ENCODE measurements around the gene SYVN1. TPM values are rescaled to one million over a fixed set of nuclear protein-coding genes. Genes with fewer than 3 reads are reported as not detected.

Gene SYVN1
- total RNA-seq, 1 donor, result 23.6 TPM

DNA sequence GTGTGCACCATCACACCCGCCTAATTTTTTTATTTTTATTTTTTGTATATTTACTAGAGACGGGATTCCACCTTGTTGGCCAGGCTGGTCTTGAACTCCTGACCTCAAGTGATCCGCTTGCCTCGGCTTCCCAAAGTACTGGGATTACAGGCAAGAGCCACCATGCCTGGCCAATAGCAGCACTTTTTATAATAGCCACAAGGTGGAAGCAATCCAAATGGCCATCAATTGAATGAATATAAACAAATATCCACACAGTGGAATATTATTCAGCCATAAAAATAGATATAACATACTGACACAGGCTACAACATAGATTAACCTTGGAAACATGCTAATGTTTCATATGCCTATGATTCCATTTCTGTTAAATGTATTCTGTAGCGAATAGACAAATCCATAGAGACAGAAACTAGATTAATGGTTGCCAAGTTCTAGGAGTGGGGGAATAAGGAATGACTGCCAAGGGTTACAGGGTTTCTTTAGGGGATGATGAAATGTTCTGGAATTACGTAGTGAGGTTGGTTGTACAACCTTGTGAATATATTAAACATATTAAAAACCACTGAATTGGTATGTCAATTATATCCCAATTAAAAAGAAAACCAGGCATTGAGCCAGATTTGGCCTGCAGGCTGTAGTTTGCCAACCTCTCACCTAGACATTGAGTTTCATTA, 33.5 kb downstream of the SYVN1 start:
- Histone ChIP-seq H3K4me1 (ENCODE audit: insufficient read depth, low read length) (peaks cover 16% of the 10 kb centered on the region), H3K4me3 (ENCODE audit: low read length) (no peak overlapping the region), H3K9me3 (ENCODE audit: low read depth, low read length) (no peaks in the 10 kb centered on the region)

DNA sequence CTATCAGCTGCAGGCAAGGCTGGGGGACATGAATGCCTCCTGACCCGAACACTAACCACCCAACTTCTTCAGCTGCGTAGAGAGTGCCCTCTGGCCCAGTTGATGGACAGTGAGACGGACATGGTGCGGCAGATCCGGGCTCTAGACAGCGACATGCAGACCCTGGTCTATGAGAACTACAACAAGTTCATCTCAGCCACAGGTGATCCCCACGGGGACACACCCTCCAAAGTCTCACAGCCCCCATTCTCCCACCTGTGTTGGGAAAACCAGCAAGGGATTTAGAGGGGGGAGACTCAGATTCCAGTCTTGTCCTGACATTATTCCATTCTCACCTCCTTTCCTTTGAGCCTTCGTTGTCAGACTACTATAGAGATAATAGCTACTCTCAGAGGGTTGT, 37.4 kb downstream of the SYVN1 start:
- Histone ChIP-seq H3K4me1 (ENCODE audit: insufficient read depth, low read length) (peaks cover 20% of the 10 kb centered on the region), H3K4me3 (ENCODE audit: low read length) (no peak overlapping the region), H3K9me3 (ENCODE audit: low read depth, low read length) (no peaks in the 10 kb centered on the region), H3K27me3 (ENCODE audit: insufficient read depth, low read length) (no peaks in the 10 kb centered on the region)

More for the DNA sequence above, 33.5 kb downstream of the SYVN1 start:
- no peaks in the 10 kb centered on the region for H3K27me3 ChIP-seq (ENCODE audit: insufficient read depth, low read length)

DNA sequence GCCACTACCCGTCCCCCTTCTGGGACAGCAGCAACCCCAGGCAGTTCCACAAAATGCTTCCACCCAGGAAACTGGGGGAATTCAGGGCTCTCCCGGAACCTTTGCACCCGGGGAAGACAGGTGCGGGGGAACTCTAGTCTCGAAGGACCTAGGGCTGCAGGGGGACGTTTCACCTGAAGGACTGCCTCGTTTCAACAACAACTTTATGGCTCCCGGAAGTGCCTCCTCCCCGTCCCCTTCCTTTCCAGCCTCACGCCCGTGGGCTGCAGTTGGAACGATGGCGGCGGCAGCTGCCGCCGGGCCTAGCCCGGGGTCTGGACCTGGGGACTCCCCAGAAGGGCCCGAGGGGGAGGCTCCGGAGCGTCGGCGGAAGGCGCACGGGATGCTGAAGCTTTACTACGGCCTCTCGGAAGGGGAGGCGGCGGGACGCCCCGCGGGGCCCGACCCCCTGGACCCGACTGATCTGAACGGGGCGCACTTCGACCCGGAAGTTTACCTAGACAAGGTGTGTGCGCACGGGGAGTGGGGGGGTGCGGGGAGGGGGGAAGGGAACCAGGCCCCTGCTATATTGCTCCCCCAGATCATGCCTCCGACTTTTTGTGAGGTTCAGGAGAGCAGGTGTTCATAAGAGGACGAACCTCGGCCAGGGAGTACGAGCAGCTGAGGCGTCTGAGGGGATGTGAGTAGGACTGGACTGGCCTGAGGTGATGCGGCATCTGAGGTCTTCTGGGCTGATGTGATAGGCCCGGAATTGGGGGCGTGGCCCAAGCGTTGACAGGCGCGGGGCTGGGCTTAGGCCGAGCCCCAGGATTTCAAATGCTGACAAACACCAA, 38.1 kb downstream of the SYVN1 start, which contains the start of gene VPS51:
TSS of gene VPS51 (plus strand) at position 241 of the 833 bp plus-strand sequence. CDS start at position 278, 37 bp downstream.
- peaks cover 20% of the 10 kb centered on the region for H3K4me1 ChIP-seq (ENCODE audit: insufficient read depth, low read length)
- H3K27me3 ChIP-seq (ENCODE audit: insufficient read depth, low read length), result no peaks in the 10 kb centered on the region
- H3K9me3 ChIP-seq (ENCODE audit: low read depth, low read length), result no peaks in the 10 kb centered on the region
- peak within 1 kb of the TSS; percentile 88 for H3K4me3 ChIP-seq (ENCODE audit: low read length)

DNA sequence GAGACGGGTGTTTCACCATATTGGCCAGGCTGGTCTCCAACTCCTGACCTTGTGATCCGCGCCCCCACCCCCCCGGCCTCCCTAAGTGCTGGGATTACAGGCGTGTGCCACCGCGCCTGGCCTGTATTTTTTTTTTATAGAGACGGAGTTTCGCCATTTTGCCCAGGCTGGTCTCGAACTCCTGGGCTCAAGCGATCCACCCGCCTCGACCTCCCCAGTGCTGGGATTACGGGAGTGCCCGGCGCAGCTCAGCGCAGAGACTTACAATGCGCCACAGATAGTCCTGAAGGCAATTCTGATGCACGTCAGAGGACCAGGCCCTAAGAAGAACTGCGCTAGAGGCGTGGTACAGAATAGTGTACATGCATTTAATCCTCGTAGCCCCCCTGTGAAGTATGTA, 38.9 kb downstream of the SYVN1 start:
- Histone ChIP-seq H3K4me3 (ENCODE audit: low read length) (no peak overlapping the region), H3K9me3 (ENCODE audit: low read depth, low read length) (no peaks in the 10 kb centered on the region), H3K27me3 (ENCODE audit: insufficient read depth, low read length) (no peaks in the 10 kb centered on the region), H3K4me1 (ENCODE audit: insufficient read depth, low read length) (peaks cover 20% of the 10 kb centered on the region)

DNA sequence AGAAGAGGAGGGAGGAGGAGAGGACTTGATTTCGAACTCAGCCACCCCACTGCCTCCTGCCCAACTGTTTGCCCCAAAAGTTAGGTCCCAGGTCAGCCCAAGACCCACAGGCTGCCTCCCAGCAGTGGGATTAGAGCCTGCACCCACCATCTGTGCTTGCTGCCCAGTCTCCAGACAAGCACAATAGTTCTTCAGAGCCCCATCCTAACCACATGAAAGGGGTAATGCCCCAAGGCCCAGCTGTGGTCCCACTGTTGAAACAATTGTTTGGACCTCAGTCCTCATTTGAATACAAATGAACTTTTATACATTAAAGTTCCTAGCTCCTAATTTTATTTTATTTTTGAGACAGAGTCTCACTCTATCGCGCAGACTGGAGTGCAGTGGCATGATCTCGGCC, 43.7 kb downstream of the SYVN1 start:
- no peak overlapping the region for H3K4me3 ChIP-seq (ENCODE audit: low read length)
- H3K4me1 ChIP-seq (ENCODE audit: insufficient read depth, low read length), result peaks cover 2% of the 10 kb centered on the region
- no peaks in the 10 kb centered on the region for H3K9me3 ChIP-seq (ENCODE audit: low read depth, low read length)
- H3K27me3 ChIP-seq (ENCODE audit: insufficient read depth, low read length), result no peaks in the 10 kb centered on the region

DNA sequence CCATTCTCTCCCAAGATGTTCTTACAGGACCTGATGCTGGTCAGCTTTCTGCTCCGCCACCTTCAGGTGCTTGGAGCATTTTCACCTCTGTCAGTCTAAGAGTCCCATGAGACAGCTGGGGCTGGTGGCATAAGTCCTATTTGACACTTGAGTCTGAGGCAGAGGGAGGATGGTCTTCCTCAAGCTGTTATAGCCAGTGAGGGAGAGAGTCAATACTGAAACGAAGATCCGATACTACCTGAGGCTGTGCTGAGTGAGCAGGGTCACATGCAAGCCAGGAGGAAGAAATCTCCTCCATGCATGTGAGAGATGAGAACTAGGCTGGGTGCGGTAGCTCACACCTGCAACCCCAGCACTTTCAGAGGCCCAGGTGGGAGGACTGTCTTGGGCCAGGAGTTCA, 44.7 kb downstream of the SYVN1 start:
- Histone ChIP-seq H3K9me3 (ENCODE audit: low read depth, low read length) (no peaks in the 10 kb centered on the region), H3K27me3 (ENCODE audit: insufficient read depth, low read length) (no peaks in the 10 kb centered on the region), H3K4me1 (ENCODE audit: insufficient read depth, low read length) (peaks cover 9% of the 10 kb centered on the region), H3K4me3 (ENCODE audit: low read length) (no peak overlapping the region)

DNA sequence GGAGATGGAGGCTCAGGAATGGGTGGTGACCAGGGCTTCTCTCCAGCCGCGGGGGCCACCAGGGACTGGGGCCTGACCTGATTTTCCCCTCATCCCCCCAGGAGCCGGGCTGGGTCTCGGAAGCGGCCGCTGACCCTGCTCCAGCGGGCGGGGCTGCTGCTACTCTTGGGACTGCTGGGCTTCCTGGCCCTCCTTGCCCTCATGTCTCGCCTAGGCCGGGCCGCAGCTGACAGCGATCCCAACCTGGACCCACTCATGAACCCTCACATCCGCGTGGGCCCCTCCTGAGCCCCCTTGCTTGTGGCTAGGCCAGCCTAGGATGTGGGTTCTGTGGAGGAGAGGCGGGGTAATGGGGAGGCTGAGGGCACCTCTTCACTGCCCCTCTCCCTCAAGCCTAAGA, 46.5 kb downstream of the SYVN1 start:
- H3K4me1 ChIP-seq (ENCODE audit: insufficient read depth, low read length), result peaks cover 20% of the 10 kb centered on the region
- no peaks in the 10 kb centered on the region for H3K27me3 ChIP-seq (ENCODE audit: insufficient read depth, low read length)
- H3K9me3 ChIP-seq (ENCODE audit: low read depth, low read length), result no peaks in the 10 kb centered on the region
- H3K4me3 ChIP-seq (ENCODE audit: low read length), result no peak overlapping the region

DNA sequence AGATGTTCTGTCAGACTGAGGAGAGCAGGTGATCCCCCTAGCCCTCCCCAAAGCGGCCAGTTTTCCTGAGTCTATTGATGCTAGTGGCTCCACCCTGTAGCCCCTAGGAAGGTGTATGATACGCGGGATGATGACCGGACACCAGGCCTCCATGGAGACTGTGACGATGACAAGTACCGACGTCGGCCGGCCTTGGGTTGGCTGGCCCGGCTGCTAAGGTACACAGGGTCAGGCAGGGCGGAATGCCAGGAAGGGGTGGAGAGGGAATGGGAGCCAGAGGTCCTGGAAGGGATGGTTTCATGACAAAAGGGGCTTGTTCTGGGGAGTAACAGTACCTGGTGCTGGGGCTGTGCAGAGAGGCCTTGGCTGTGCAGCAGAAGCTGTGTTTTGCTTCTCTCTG, 47.1 kb downstream of the SYVN1 start:
- Histone ChIP-seq H3K4me3 (ENCODE audit: low read length) (no peak overlapping the region), H3K9me3 (ENCODE audit: low read depth, low read length) (no peaks in the 10 kb centered on the region), H3K27me3 (ENCODE audit: insufficient read depth, low read length) (no peaks in the 10 kb centered on the region), H3K4me1 (ENCODE audit: insufficient read depth, low read length) (peaks cover 20% of the 10 kb centered on the region)

DNA sequence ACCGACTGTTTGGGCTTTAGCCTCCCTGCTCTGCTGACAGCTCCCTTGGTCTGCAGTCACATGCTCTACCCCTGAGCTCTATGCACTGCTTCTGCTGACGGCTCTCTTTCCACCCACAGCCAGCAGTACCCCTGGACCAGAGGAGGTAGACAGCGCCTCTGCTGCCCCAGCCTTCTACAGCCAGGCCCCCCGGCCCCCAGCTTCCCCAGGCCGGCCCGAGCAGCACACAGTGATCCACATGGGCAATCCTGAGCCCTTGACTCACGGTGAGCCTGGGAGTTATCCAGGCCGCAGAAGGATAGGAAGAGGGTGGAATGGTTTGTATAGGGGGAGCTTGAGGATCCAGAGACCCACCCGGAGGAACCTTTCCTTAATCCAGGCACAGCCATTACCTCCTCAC, 47.5 kb downstream of the SYVN1 start:
- Histone ChIP-seq H3K4me1 (ENCODE audit: insufficient read depth, low read length) (peaks cover 23% of the 10 kb centered on the region), H3K9me3 (ENCODE audit: low read depth, low read length) (no peaks in the 10 kb centered on the region), H3K4me3 (ENCODE audit: low read length) (no peak overlapping the region), H3K27me3 (ENCODE audit: insufficient read depth, low read length) (no peaks in the 10 kb centered on the region)

DNA sequence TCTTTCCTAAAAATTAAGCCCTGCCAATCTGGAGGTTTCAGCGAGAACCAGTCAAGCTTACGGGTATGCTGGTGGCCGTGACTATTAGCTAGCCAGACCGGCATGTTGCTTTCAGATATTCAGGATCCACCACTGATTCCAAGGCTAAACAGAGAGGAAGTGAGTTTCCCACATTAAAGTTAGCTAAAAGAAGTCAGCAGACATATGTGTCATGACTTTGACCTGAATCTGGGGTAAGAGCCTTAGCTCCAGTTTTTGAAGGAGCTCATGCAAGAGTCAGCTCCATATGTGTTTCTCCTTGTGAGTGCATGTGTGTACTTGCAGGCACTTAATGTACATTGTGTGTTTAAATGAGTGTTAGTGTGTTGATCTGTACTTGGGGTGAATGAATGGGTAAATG, 48.9 kb downstream of the SYVN1 start:
- H3K4me3 ChIP-seq (ENCODE audit: low read length), result no peak overlapping the region
- no peaks in the 10 kb centered on the region for H3K9me3 ChIP-seq (ENCODE audit: low read depth, low read length)
- no peaks in the 10 kb centered on the region for H3K27me3 ChIP-seq (ENCODE audit: insufficient read depth, low read length)
- peaks cover 35% of the 10 kb centered on the region for H3K4me1 ChIP-seq (ENCODE audit: insufficient read depth, low read length)

DNA sequence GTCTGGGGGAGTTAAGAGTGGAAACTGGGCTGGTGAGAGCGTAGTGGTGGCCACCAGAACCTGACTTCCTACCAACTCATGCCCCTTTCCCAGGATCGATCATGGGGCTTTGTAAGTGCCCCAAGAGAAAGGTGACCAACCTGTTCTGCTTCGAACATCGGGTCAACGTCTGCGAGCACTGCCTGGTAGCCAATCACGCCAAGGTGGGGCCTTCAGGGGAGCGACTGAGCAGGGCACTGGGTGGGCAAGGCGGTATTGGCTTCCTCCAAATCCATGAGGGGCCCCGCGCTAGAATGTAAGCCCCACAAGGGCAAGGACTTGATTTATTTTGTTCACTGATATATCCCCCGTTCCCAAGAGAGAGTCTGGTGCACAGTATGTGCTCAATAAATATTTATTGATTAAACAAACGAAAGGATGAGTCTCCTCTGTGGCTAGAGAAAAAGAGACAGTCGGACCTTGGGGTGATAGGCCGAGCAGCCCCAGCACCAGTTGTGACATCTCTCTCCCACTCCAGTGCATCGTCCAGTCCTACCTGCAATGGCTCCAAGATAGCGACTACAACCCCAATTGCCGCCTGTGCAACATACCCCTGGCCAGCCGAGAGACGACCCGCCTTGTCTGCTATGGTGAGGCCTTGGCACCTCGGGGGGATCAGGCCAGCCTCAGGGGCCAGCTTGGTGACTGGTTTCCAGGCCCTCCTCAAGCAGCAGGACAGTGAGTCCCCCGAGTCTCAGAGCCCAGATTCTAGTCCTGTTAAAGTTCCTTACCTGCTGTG, 49.5 kb downstream of the SYVN1 start:
- Histone ChIP-seq H3K4me3 (ENCODE audit: low read length) (peak overlapping the region; percentile 43), H3K9me3 (ENCODE audit: low read depth, low read length) (no peaks in the 10 kb centered on the region), H3K27me3 (ENCODE audit: insufficient read depth, low read length) (no peaks in the 10 kb centered on the region), H3K4me1 (ENCODE audit: insufficient read depth, low read length) (peaks cover 35% of the 10 kb centered on the region)

DNA sequence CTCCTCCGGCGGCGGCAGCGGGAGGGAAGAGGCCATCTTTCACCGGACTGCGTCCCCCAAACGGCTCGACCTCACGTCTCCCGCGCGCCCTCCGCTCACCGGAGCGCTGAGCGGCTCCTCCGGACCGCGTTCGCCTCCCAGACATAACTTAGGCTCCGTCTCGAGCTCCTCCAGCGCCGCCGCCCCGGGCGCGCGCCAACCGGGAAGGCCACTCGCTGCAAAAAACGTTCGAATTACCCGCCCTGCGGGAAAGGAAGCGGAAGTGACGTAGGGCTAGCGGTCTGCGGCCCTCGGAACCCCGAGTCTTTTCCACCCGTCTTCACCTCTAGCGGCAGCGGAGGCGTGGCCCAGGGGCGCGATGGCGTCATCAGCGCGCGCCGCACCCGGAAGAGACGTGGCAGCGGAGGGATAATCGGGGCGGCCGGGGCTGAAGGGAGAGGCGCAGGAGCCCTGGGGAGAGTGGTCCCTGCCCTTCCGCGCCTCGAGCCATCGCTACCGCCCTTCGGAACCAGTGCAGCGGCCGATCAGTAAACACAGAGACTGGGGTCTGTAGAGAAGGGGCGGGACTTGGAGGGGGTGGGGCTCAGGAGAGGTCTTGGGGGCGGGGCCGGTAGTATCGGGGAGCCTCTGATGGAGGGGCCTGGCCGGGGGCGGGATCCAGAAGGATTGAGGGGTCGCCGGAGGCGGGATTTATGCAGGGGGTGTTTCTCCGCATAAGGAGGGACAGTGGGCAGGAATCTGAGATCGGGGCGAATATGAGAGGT, 50.3 kb downstream of the SYVN1 start, which contains the start of the genes CDCA5 and ZFPL1:
TSS of gene CDCA5 (minus strand) at position 207 of the 764 bp plus-strand sequence. CDS start at position 145, 62 bp downstream.
TSS of gene ZFPL1 (plus strand) at position 389 of the 764 bp plus-strand sequence. CDS start 477 bp downstream, outside the sequence.
- Histone ChIP-seq H3K4me3 (ENCODE audit: low read length) (peak within 1 kb of the TSS; percentile 43), H3K4me1 (ENCODE audit: insufficient read depth, low read length) (peaks cover 35% of the 10 kb centered on the region), H3K9me3 (ENCODE audit: low read depth, low read length) (no peaks in the 10 kb centered on the region), H3K27me3 (ENCODE audit: insufficient read depth, low read length) (no peaks in the 10 kb centered on the region)

DNA sequence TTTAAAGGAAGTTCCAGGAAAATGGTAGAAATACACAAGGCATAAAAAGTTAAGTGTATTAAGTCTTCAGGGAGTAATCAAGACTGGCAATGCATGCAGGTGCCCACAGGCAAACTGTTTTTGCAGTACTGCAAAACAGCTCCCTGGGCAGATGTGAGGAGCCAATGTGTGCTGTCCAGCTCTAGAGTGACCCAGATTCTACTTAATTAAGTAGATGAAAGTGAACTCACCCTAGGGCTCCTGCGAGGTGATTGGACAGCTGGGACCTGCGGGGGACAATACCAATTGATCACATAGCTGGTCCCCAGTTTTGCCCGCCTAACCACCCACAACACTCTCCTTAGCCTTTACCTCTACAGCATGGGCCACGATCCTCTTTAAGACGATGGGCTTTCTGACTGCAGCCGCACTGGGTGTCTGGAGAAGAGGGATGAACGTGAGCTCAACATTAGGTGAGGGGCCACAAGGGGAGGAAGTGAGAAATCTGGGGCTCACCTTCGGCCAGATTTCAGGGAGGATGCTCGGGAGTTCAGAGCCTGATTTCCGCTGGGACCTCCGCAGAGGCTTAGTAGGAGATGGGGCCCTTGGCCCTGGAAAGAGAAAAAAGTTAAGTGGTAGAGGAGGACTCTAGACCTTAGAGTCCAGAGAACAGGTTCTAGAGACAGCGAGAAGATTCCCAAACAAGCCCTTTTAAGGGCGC, 51.0 kb downstream of the SYVN1 start:
- Histone ChIP-seq H3K4me1 (ENCODE audit: insufficient read depth, low read length) (peaks cover 37% of the 10 kb centered on the region), H3K9me3 (ENCODE audit: low read depth, low read length) (no peaks in the 10 kb centered on the region), H3K27me3 (ENCODE audit: insufficient read depth, low read length) (no peaks in the 10 kb centered on the region), H3K4me3 (ENCODE audit: low read length) (peak overlapping the region; percentile 43)
